NCI-H510A treated with DMSO at 0.1 percent for 48 hours (cell line): ENCODE data around the gene TOMM34.

Experiments used
- DNase-seq: peaks from one replicate; lab custom pipeline; 2025; lab: John Stamatoyannopoulos, UW

TOMM34 gene

DNA sequence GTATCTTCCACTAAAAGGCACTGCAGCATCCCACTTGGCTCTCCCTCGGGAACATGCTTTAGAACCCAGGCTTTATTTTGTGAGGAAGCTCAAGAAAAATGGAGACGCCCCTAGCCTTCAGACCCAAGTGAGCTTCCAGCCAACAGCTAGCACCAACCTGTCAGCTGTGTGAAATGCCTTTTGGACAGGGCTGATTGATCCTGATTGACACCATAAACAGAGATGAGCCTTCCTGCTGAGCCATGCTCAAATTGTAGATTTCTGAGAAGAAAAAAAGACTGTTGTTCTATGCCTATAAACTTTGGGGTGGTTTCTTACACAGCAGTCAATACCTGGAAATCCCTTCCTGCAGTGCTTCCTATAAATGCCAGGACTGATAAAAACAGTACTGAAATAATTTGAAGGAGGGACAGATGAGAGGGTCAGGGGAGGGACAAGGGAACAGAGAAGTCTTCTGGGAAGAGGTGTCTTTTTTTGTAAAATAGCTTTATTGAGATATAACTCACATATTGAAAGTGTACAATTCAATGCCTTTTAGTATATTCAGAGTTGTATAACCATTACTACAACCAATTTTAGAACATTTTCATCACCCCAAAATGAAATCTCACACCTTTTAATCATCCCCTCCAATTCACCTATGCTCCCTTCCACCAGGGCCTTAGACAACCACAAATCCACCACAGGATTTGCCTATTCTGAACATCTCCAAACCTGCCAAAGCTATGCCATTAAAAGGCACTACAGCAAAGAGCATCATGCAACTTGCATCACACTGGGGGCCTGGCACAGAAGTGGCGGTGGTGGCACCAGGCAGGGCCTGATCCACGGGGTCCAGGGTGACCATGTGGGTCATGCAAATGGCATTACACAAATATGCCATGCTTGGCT lies 3.4 kb upstream of the TOMM34 start:
- no peak for DNase-seq

DNA sequence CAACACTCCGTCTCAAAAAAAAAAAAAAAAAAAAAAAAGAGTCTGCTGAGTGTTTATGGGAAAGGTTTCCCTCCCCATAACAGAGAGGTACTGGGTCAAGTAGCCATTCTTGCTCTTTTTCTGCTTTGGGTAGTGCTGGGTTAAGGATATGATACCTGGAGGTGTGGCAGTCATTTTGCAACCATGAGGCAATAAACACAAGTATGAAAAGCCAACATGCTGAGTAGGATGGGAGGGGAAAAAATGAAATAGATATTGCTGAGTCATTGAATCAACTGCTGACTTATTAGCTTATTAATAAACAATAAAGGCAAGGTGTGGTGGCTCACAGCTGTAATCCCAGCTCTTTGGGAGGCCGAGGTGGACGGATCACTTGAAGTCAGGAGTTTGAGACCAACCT lies 2.3 kb upstream of the TOMM34 start:
- no peak for DNase-seq

DNA sequence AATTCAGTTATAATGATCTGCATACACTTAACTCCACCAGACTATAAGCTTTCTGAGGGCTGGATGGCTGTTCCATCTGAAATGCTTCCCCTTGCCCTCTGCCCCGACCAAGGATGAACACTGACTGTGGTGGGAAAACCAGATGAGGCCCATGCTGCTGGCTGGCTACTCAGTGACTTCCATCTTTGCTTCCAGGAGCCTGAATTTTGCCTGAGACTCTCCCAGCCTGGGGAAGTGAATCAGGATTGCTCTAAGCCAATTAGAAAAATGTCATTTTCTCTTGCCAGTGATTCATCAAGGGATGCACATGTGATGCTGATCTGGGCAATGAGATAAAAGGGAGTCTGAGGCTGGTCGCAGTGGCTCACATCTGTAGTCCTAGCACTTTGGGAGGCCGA lies 1.7 kb upstream of the TOMM34 start:
- no peak for DNase-seq

DNA sequence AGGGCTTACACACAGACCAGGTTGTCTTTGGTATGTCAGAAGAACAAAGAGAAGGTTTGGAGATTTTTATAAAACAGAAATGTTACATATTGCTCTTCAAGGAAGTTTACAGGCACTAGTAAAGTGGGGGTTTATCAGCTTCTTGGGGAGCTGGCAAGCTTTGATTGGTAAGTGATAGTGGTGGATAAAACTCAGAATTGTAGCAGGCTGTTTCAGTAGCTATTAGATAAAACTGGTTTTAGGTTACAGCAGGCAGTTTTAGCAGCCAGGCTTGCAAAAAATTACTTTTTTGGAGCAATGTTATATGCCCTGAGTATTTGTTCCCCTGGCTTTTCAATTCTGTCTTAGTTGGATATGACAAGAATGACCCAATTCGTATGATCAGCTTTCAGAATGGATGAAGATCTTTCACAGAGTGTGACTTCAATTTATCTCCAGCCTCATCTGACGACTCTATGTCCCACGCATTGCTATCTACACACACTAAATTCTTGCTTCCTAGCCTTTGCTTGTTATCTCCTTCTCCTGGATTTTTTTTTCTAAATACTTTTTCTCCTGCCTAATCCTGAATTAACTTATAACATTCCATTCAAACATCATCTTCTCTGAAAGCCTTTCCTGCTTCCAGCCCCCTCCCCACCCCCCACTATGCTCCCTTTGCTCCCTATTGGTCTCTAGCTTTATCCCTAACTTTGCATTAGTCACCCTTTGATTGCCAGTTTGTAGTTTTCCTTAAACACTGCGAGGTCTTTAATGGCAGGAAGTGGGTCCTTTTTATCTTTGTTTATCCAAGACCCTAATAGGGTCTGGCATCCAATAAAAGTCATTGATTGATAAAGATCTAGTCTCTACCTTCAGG lies 1.0 kb upstream of the TOMM34 start:
- no peak for DNase-seq

DNA sequence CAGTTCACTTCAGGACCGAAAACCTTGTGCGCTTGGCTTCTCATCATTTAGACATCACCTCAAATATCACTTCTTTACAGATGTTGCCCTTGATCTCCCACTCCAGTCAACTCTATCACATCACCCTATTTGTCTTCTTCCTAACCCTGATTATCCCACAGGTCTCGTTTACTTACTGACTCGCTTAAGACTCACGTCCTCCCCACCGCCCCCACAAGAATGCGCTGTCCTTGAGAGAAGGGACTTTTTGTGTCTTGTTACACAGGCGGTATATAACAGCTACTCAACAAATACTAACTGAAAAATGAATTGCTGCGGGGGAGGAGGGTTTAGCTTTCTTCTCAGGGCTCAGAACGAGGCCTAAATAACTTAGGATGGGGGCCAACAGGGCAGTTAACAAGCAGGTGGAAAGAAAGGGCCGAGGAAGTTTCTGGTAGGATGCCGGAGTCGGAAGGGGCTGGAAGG lies 527 bp downstream of the TOMM34 start:
- peak; percentile 16 for DNase-seq

DNA sequence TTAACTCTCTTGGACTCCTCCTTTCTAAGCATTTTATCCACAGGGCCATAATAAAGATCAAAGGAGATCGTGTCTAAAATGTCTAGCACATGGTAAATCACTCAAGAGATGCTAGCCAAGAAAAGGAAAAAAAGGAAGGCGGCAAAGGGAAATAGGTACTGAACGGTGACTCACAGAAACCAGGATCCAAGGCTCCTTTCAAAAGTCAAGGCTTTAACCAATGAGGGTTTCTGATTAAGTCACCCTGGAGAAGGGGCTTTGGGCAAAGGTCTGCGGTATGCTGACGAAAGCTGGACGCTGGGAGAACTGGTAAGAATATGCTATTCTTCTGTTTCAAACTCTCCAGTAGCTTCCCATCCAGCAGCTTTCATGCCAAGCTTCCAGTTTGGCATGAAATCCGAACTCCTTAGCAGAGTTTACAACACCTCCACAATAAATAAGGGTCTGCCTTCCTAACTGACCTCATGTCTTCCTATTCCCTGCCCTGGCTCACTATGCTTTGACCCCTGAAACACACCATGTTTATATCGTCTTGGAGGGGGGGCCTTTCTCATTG lies 1.0 kb downstream of the TOMM34 start:
- DNase-seq = no peak

DNA sequence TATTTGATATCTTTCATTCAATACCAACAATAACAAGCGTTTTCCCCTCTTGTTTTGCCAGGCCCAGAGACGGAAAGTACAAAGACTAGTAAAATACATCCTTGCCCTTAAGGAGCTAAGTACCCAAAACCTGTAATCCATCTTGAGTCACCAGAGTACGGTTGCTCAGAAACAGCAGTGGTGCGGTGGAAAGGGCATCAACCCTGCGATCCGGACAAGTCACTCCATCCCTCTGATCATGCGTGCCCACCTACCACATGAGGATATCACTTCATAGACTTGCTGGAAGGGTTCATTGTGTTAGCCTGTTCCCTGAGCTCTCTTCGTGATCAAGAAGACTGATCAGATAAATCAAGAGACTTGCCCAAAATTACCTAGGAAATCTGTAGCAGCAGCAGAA lies 1.9 kb downstream of the TOMM34 start:
- DNase-seq = no peak

DNA sequence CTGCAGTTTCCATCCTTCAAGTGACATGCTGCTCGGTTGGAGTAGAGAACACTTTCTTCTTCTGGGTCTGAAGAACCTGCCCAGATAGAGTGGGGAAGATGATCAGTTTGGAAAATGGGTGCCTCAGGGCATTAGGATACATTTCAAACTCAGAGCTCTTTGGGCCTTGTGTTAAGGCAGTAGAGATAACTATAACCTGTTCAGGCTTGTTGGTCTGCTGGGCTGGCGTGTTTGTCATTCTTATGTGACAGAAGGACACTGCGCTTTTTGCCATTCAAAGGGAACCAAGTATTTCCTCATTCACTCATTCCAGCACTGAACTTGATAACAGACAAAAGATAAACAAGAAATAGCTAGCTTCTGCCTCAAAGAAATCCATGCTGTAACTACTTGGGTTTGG lies 3.8 kb downstream of the TOMM34 start:
- DNase-seq = no peak

DNA sequence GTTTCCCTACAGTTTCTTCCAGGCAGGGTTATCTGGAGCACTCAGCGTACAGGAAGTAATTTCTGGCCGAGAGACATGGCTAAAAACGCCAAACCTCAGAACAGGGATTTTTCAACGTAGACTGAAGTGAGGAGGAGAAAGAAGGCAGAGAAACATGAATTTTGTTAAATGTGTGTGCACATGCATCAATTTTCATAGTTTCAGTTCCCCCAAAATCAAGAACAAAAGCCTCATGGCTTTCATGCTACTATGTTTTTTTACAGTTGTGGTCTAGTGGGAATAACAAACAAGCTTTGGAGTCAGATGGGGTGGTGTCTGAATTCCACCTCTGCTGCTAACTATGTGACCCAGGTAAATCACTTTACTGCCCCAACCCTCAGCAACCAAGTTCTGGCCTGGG lies 4.9 kb downstream of the TOMM34 start:
- no peak for DNase-seq

DNA sequence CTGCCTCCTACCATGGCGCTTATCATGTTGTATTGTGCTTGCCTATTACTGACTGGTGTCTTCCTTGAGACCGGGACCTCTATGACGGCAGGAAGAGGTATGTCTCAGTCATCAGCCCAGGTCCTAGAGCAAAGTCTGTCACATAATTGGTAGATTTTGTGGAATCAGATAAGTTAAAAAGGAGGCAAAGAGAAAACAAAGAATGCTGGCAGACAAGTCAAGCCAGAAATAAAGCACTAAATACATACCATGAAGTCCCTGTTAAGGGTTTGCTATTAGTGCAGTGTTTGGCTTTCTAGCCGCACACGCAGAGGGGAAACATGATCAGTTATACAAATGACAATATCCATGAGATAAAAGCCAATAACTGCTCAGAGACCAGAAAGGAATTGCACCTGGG lies 6.0 kb downstream of the TOMM34 start:
- DNase-seq = no peak

DNA sequence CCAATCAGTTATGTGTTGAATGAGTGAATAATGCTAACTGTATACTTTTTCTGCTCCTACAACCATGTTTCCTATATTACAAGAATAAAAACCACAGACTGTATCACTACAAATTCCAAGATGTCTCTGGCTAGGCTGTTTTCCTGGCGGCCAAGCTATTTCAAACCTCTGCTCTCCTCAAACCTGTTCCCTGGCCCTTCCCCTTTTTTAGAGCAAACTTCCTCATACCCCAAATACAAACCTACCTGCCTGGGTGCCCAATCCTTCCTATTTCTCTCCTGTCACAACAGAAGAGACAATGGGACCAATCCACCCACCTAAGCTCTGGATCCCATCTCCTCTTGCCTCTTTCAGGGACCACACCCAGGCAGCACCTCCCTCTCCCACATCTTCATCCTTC lies 7.5 kb downstream of the TOMM34 start:
- DNase-seq = no peak

DNA sequence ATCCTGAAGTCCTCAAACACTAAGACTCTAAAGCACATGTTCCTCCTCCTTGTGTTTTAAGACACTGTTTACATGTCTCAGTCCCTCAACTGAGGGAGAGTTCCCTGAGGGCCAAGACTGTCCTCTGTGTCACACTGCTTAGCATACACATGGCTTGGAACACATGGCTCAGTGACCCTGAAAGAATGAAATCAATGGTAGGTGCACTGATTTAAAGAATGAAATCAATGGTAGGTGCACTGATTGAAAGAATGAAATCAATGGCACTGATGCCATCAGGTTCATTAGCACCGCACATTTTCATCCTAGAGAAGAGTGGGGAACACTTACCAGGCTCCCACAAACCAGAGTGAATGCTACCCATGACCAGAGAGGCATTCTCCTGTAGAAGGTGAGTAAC lies 9.8 kb downstream of the TOMM34 start:
- DNase-seq = no peak

DNA sequence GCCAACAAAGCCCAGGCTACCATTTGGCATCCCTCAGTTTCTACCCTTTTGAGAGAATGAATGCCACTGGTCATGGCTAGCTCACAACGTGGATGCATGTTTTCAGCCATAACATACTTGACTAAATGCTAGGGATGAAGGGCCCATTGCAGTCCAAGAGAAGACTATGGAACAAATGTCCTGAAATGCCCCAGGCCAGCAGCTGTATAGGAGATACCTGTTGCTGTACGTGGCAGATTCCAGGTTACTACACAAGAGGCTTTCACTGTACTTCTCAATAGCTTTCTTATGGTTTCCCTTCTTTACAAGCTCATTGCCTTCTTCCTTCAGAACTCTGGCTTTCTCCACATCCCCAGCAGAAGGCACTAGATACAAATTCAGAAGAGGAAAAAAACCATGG lies 11.7 kb downstream of the TOMM34 start:
- DNase-seq = no peak

DNA sequence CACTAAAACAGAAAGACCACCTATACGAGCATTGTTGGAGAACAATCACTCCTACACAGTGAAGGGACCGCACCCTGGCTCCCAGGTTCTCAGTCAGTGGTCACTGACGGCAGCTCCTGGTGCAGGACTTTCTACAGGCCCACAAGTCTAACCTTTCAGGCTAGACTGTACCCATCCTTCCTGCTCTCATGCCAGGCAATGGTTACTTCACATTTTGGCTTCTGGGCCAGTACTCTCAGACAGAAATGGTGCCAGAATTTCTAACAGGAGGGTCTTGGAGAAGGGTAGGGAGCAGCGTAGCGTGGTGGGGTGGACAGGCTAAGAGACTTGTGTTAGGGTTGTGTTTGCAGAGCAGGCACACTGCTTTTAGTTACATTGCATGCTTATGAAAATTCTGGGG lies 12.1 kb downstream of the TOMM34 start:
- no peak for DNase-seq

DNA sequence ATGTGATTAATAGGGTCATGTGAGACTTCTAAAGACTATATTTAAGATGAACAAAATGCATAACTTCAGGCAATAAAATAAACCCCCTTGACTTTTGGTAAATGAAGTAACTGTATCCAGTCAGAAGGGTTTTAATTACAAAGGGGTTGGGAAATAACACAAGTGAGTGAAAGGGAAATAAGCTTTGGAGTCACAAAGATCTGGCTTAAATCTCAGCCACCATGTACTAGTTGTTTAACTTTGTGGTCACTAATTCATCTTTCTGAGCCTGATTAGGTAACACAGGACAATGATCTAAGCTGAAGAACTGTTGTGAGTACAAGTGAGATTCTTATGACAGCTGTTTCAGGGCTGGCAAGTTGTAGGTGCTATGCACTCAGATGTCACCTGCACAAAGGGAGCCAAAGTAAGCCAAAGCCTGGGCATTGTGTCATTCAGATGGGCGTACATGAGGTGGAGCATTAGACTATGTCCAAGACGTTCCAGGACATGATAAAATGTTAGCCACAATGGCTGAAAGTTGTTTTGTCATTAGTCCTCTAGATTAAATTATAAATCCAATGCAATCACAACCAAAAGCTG lies 13.8 kb downstream of the TOMM34 start:
- DNase-seq = no peak

DNA sequence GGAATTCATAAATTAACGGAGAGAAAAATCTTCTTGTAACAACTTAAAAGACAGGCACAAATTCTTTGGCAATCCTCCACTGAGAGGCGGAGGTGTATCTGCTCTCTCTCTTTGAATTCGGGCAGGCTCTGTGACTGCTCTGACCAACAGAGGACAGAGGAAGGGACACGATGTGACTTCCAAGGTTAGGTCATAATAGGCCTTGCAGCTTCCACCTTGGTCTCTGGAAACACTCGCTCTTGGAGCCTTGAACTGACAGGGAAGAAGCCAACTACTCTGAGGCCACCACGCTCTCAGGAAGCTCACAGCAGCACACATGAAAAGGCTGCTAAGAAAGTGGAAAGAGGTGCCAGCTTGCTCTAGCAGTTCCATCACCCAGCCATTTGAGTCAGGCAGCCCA lies 14.9 kb downstream of the TOMM34 start:
- no peak for DNase-seq

DNA sequence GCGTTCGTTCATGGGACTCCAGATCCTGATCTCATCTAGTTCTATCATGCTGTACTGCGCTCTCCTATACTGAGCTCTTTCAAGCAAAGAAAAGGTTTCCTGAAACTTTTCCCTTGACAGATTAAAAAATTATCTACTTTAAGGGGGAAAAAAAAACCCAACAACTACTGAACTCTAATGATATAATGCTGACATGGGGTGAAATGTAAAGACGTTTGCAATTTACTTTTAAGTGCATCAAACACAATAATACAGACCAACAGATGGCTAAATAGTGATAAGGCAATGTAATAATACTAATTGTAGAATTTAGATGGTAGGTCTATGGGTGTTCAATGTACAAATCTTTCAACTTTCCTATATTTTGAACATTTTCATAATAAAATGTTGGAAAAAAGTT lies 16.4 kb downstream of the TOMM34 start:
- DNase-seq = no peak

DNA sequence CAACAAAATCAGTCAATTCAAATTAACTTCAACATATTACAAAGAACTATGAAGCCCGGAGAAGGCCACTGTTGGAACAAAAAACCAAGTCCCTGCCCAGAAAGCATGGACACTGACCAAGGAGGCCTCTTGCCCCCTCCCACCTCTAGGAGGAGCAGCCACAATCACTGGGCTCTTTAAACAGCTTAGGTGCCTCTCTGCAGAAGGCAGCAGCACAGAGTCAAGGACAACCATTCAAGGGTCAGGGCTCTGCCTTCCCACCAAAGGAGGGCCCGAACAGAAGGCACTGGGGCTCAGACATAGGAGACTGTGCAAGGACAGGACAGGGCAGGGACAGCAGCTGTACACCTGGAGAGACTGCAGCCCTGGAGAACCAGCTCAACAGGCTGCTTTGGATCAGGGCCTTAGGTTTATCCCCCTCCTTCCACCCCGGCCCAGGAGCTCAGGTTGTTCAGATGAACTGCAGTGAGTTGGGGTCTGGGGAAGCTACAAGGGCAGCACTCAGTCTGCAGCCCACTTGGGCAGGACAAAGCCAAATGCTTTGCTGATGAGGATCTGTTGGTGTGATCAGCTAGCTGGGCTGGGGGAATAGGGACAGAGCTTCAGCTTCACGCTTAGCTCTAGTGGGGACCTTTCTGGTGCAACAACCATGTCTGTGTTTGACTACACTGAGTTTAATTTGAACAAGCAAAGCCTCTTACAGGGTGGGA lies 17.8 kb downstream of the TOMM34 start:
- no peak for DNase-seq

DNA sequence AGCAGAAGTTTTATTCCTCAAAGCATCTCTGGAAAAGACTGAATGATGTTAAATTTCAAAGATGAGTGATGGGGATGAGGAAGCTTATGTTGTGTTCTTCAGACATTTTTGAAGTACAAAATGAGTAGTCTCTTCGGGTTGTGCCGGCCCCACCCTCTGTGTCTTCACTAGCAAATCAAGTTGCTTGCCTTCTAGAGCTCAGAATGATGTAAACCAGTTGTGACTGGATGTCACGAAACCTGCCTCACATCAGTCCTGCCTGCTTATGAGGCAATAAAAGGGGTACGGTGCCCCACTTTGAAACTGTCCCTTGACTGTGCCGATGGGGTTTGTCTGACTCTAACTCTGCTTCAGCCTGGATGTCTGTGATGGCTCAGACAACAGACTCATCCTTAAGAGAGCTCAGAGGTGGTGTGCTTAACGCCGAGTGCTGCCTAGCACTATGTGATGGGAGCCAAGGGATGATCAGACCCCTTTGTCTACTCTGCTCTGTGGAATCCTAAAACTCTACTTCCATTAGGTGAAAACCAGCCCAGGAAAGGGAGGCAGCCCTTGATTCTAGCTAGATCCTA lies 19.0 kb downstream of the TOMM34 start:
- DNase-seq = no peak

DNA sequence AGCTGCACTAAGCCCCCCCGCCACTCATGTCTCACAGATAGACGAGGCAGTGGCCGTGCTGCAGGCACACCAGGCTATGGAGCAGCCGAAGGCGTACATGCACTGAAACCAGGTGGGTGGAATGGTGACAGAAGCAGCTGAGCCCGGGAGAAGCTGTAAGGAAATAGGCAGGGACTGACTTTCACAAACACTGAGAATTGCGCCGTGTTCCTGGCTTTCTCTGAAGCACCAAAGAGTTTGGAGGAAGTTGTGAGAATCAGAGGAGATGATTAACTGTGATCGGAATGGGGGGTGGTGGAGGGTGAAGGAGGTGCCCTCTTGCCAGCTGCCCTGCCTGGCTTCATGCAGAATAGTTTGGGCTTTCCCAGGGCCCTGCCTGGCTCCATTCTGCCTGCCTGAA lies 21.6 kb downstream of the TOMM34 start:
- DNase-seq = no peak

DNA sequence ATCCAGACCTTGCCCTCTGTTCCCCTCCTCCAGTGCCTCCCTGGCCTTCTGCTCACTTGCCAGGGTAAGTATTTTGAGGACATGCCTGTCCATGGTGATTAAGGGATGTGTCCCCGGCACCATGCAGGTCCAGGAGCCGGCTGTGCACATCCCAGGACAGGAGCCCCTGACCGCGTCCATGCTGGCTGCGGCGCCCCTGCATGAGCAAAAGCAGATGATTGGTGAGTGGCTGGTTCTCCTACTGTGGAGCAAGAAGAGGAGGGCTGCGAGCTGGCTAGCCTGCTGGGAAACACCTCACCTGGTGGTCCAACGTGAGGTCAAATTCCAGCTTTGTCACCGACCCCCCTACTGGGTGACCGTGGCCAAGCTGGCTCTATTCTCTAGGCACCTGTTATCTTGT lies 23.7 kb downstream of the TOMM34 start:
- no peak for DNase-seq

DNA sequence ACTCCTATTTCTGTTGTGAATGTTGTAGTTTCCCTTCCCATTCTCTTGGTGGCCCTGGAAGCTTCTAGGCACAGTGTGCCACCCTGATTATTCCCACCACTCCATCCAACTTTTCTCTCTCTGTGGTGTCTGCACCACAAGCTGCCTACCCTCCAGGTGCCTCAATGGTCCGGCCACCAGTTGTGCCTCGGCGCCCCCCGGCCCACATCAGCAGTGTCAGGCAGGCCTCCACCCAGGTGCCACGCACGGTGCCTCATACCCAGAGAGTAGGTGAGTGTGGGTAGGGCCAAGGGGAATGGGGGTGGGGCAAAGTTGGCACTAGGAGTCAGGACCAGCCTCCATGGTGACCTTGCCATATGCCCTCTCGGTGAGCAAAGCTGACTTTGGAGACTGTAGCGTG lies 27.3 kb downstream of the TOMM34 start:
- no peak for DNase-seq
